HUES6 (cell line): ENCODE results near the gene IDUA.
"Not testable (repeated sequence)": the region's sequence is repeated elsewhere in the genome, so short reads cannot be mapped to it uniquely, and the experiment has no call there.

ENCODE experiments used
- H3K27ac ChIP-seq: 2 replicates; pipeline ENCODE4 v1.7.0; 2013; ENCODE audit warnings: low read depth, mild to moderate bottlenecking, low read length, inconsistent platforms
- H3K27me3 ChIP-seq: 2 replicates; pipeline ENCODE4 v1.6.1; 2013; ENCODE audit warnings: low read length; ENCODE audit not compliant: control insufficient read depth, insufficient read depth
- H3K36me3 ChIP-seq: 2 replicates; pipeline ENCODE4 v1.6.1; 2013; ENCODE audit warnings: low read length; ENCODE audit not compliant: control insufficient read depth, insufficient read depth
- H3K4me1 ChIP-seq: 2 replicates; pipeline ENCODE4 v1.6.1; 2013; ENCODE audit warnings: low read length; ENCODE audit not compliant: control insufficient read depth, insufficient read depth
- H3K4me3 ChIP-seq: 2 replicates; pipeline ENCODE4 v1.5.1; 2013; ENCODE audit warnings: low read depth, low read length
- H3K9ac ChIP-seq: one replicate; pipeline ENCODE4 v1.6.1; 2013; ENCODE audit warnings: mild to moderate bottlenecking, low read length
- H3K9me3 ChIP-seq: 2 replicates; pipeline ENCODE4 v1.6.1; 2013; ENCODE audit warnings: low read depth, low read length; ENCODE audit not compliant: control insufficient read depth, insufficient read depth

The IDUA gene

DNA sequence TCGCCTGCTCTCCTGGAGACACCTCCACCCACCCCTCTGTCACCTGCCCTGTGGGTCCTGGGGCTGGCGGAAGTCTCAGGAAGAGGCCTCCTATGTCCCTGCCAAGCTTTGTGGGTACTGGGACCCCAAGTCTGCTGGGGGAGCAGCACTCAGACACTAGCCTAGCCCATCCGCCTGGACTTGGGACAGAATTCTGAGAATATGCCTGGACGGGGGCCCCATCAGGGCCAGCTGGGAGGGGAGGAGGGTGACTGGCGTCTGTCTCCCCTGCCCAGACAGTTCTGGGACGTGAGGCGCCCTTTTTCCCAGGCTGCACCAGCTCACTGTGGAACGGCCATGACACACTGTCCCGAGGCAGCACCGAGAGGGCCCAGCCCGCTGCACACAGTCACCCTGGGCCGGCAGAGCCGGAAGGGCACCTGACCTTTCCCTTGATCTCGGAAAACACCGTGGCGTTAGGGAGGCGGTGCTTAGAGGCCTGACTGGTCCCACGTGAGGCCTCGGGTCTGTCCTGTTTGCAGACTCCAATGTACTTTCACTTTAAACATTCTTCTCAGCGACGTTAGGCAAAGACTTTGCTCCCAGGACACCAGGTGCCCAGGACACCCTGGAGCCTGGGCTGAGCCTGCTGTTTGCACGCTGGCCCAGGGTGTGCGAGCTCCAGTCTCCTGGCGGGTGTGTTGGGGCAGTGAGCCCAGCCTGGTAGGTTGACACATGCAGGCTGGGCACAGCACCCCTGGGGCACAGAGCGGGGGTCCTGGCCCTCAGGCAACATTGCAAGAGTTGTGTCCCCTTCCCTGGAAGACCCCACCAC, 5.7 kb downstream of the IDUA start:
- Histone ChIP-seq H3K9me3 (no peaks in the 10 kb centered on the region), H3K36me3 (no peaks in the 10 kb centered on the region), H3K4me3 (no peak overlapping the region), H3K27ac (no peak overlapping the region), H3K27me3 (peaks cover 36% of the 10 kb centered on the region), H3K9ac (no peak overlapping the region), H3K4me1 (peaks cover 3% of the 10 kb centered on the region; the same call in 1 of the 2 replicates)

DNA sequence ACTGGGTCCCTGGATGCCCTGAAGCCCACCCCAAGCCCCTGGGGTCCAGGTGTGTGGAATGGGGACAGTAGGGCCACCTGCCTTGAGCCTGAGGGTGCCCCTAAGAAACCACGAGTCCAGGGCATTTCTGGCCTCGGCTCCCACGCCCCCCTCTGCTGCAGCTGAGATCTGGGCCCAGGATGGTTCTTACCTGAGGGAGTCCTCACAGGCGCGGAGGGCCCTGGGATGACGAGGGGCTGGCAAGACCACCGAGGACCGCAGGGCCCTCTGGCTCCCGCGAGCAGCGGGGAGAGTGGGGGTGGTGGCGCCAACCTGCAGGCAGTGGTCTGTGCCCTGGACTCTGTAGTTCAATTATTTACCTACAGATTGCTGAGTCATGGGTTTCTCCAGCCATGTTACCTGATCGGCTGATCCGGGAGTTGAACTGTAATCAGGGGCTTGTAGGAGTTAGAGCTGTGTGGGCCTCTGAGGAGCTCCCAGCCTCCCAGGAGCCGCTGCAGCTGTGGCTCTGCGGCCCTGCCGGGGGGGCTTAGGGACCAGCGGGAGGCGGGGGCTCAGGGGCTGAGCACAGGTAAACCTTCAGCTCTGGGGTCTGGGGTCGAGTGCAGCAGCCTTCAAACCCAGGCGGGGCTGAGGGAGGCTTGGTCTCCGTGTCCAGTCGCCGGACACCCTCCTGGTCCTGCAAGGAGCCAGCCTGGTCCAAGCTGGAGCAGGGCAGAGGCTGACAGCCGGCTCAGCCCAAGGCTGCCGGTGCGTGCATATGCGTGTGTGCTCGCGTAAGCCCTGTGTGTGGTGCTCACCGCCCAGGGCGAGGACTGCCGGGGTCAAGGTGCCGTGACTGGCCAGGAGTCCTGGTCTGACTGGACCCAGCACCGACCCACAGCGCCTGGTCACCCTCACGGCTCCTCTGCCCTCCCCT, 6.5 kb downstream of the IDUA start, which contains the start of gene SLC26A1:
TSS of gene SLC26A1 (minus strand) at position 294 of the 919 bp plus-strand sequence. CDS start 1,701 bp downstream, outside the sequence.
- Histone ChIP-seq H3K4me3 (no peak within 1 kb of the TSS), H3K9ac (no peak within 1 kb of the TSS)

DNA sequence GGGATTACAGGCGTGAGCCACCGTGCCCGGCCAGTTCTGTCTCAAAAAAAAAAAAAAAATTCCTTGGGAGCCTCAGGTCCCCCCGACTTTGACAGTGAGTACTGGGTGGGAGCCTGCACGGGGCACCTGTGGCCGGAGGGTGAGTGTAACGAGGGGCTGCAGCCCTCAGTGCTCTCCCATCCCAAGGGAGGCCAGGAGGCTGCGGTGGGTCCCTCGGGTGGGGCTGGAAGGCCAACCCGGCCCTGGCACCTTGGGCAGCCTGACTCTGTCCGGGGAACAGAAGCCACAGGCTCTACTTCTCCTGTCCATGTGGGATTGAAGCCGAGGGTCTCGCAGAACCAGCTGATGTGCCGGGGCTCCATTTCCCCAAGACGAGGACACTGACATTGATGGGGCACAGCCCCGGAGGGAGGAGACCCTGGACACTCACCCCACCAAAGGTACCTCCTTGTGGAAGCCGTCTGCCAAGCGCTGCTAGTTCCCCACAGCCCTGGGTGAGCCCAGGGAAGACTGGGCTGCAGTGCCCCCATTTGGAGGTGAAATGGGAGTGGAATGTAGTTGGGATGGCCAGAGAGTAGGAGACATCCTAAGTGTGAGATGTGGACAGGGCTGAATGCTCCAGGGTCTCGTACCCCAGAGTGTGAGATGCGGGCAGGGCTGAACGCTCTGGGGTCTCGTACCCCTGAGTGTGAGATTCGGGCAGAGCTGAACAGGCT, 8.6 kb downstream of the IDUA start:
- no peak overlapping the region for H3K9ac ChIP-seq
- peaks cover 8% of the 10 kb centered on the region for H3K4me1 ChIP-seq
- H3K27me3 ChIP-seq, result peaks cover 53% of the 10 kb centered on the region
- H3K4me3 ChIP-seq, result no peak overlapping the region
- no peak overlapping the region for H3K27ac ChIP-seq
- no peaks in the 10 kb centered on the region for H3K36me3 ChIP-seq
- no peaks in the 10 kb centered on the region for H3K9me3 ChIP-seq

More for the DNA sequence above, 6.5 kb downstream of the IDUA start, which contains the start of gene SLC26A1:
- H3K4me1 ChIP-seq, result peaks cover 8% of the 10 kb centered on the region
- no peaks in the 10 kb centered on the region for H3K9me3 ChIP-seq
- H3K36me3 ChIP-seq, result no peaks in the 10 kb centered on the region
- H3K27me3 ChIP-seq, result peaks cover 37% of the 10 kb centered on the region
- no peak within 1 kb of the TSS for H3K27ac ChIP-seq

GRCh38 chr4:996030-996996, 9.5 kb downstream of the IDUA start:
- Histone ChIP-seq H3K4me3 (no peak overlapping the region), H3K9me3 (no peaks in the 10 kb centered on the region), H3K27me3 (peaks cover 62% of the 10 kb centered on the region), H3K27ac (no peak overlapping the region), H3K4me1 (peaks cover 8% of the 10 kb centered on the region), H3K9ac (no peak overlapping the region), H3K36me3 (no peaks in the 10 kb centered on the region)

GRCh38 chr4:996997-997374, 10.1 kb downstream of the IDUA start:
- no peak overlapping the region for H3K27ac ChIP-seq
- H3K27me3 ChIP-seq, result peaks cover 69% of the 10 kb centered on the region
- H3K4me3 ChIP-seq, result no peak overlapping the region; the same call in 1 of the 2 replicates
- H3K9ac ChIP-seq, result no peak overlapping the region
- no peaks in the 10 kb centered on the region for H3K9me3 ChIP-seq
- H3K36me3 ChIP-seq, result no peaks in the 10 kb centered on the region
- peaks cover 11% of the 10 kb centered on the region for H3K4me1 ChIP-seq

GRCh38 chr4:997375-998071, 10.7 kb downstream of the IDUA start:
- H3K9me3 ChIP-seq, result no peaks in the 10 kb centered on the region
- no peaks in the 10 kb centered on the region for H3K36me3 ChIP-seq
- H3K27me3 ChIP-seq, result peaks cover 74% of the 10 kb centered on the region
- H3K9ac ChIP-seq, result no peak overlapping the region
- H3K4me3 ChIP-seq, result peak overlapping the region; percentile 53
- H3K27ac ChIP-seq, result no peak overlapping the region
- H3K4me1 ChIP-seq, result peaks cover 14% of the 10 kb centered on the region

DNA sequence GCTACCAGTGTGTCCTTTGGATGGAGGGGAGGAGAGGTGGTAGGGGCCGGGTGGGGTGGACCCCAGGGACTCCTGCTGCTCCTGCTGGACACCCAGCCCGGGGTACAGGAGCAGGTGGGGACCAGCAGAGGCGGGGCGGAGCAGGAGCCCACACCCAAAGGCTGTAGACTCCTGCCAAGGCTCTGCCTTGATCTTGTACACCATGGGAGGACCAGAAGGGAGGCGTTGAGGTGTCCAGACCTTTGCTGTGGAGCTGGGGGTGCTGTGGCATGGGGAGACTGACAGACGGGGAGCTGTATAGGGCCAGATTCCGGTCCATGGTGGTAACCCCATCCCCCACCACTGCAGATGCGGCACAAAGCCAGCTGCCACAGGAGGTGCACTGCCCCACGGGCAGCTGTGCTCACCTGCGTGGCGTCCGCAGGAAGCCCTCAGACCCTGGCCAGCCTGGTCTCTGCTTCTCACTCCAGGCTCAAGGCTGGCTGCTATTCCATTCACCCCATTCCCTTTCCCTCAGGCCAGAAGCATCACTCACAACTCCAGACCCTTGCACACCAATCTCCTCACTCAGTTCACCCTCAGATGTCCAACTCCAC, 11.3 kb downstream of the IDUA start:
- H3K27ac ChIP-seq, result no peak overlapping the region
- 0 out of 2 replicates have a peak overlapping the region, but pooled peaks have one; percentile 53 for H3K4me3 ChIP-seq
- H3K27me3 ChIP-seq, result peaks cover 80% of the 10 kb centered on the region
- peaks cover 14% of the 10 kb centered on the region for H3K4me1 ChIP-seq
- H3K36me3 ChIP-seq, result no peaks in the 10 kb centered on the region
- H3K9ac ChIP-seq, result no peak overlapping the region
- H3K9me3 ChIP-seq, result no peaks in the 10 kb centered on the region

DNA sequence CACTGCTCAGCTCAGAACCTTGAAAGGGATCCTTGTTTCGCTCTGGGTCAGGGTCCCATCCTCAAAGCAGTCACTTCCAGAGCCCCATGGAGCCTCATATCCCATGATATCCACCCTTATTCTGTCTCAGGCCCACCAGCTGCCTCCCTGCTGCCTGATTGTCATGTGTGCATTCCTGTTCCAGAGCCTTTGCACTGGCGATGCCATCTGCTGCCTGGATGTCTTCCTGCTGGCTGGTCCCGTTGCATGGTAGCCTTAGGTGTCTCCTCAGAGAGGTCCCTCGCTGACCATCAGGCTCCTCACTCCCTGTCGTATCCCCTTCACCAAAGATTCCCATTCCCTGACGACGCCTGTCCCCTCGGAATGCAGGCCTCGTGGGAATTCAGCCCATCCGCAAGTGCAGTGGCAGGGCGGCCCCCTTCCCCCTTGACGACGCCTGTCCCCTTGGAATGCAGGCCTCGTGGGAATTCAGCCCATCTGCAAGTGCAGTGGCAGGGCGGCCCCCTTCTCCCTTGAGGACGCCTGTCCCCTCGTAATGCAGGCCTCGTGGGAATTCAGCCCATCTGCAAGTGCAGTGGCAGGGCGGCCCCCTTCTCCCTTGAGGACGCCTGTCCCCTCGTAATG, 12.5 kb downstream of the IDUA start:
- H3K4me3 ChIP-seq, H3K27ac ChIP-seq, H3K36me3 ChIP-seq, H3K9ac ChIP-seq, H3K9me3 ChIP-seq: not testable (repeated sequence)
- Histone ChIP-seq H3K4me1 (peaks cover 14% of the 10 kb centered on the region), H3K27me3 (peaks cover 90% of the 10 kb centered on the region)

DNA sequence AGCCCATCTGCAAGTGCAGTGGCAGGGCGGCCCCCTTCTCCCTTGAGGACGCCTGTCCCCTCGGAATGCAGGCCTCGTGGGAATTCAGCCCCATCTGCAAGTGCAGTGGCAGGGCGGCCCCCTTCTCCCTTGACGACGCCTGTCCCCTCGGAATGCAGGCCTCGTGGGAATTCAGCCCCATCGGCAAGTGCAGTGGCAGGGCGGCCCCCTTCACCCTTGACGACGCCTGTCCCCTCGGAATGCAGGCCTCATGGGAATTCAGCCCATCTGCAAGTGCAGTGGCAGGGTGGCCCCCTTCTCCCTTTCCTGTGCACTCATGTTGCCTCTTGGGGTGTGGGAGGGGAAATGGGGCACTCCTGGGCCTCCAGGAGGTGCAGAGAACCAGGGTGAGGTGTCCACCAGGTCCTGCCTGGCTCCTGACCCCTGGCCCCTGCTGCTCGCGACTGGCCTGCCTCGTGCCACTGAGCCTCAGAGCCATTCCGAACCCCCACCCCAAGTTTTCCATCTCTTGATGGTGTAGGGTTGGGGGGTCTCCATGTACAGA, 13.1 kb downstream of the IDUA start:
- Histone ChIP-seq H3K27ac (no peak overlapping the region), H3K9ac (no peak overlapping the region), H3K36me3 (no peaks in the 10 kb centered on the region), H3K4me3 (no peak overlapping the region), H3K9me3 (no peaks in the 10 kb centered on the region), H3K4me1 (peaks cover 14% of the 10 kb centered on the region), H3K27me3 (peaks cover 96% of the 10 kb centered on the region)
